Measurements from ENCODE around the gene TSHZ2. TPM values are rescaled to one million over a fixed set of nuclear protein-coding genes. Genes with fewer than 3 reads are reported as not detected.

Gene TSHZ2
- total and polyA plus RNA-seq, 2 donors (not counting 1 experiment from before 2014, with no cell fraction given): 1.00 to 5.7 TPM

DNA sequence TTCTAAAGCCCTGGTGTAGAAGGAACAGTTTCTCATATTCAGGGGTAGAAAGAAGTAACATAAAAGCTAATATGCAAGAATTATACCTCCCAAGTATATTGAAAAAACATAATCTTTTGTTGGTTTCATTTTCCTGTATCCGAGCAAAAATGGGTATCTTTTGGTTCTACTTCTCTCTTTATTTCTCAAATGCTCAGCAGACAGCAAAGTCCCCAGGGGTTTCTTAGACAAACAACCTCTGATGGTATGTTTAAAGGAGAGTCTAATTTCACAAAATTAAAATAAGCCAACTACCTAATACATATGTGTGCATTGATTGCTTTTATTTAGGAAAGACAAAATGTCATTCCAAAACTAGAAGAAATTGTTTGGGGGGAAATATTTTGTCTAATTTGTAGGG is 131.0 kb downstream of the TSHZ2 start:
- DNase-seq (peak; percentile 17), ATAC-seq (ENCODE audit: low read depth) (no peak)
- H3K4me1 ChIP-seq (ENCODE audit: control insufficient read depth in 2 of 2, insufficient read depth in 2 of 2, low read length in 2 of 2): peaks cover 0 to 14% of the 10 kb centered on the region in 2 donors
- WGBS (ENCODE audit: insufficient coverage): no CpG with 5 or more reads among the region's 1 CpG
- intact Hi-C loops (cut with micrococcal nuclease): no loop called here
- H3K27ac ChIP-seq (ENCODE audit: low read length in 2 of 2): no peak overlapping the region
- peak overlapping the region; percentile 36 for H3K4me3 Mint-ChIP-seq
- no peaks in the 10 kb centered on the region for H3K9me3 ChIP-seq (ENCODE audit: control extremely low read depth in 1 of 3, control insufficient read depth in 2 of 3, insufficient read depth in 1 of 3, low read length in 2 of 3)
- no peaks in the 10 kb centered on the region for H3K36me3 ChIP-seq (replicated peaks in 1 of 2; ENCODE audit: control extremely low read depth in 1 of 2, control insufficient read depth in 1 of 2, extremely low read depth in 1 of 2, insufficient read depth in 2 of 2, low read length in 1 of 2)
- no peak overlapping the region for H2AFZ ChIP-seq (ENCODE audit: insufficient read depth, low read depth, low read length, poor library complexity, severe bottlenecking)
- H3K79me2 ChIP-seq (ENCODE audit: control insufficient read depth, insufficient read depth, low read length): no peaks in the 10 kb centered on the region
- H3K9me3 Mint-ChIP-seq (ENCODE audit: insufficient read depth): no peaks in the 10 kb centered on the region
- H3K9ac ChIP-seq (ENCODE audit: low read length): no peak overlapping the region
- H4K20me1 ChIP-seq (ENCODE audit: control insufficient read depth, insufficient read depth, low read length, poor library complexity, severe bottlenecking): no peaks in the 10 kb centered on the region
- no peak overlapping the region for H3K4me3 ChIP-seq (ENCODE audit: control extremely low read depth in 1 of 5, extremely low read depth in 1 of 5, insufficient read depth in 1 of 5, low read depth in 2 of 5, low read length in 4 of 5)
- peaks cover 17% of the 10 kb centered on the region for H3K4me1 Mint-ChIP-seq
- TF ChIP-seq EZH2 (IDR thresholded peaks at IDR 0.05; ENCODE audit: borderline replicate concordance, insufficient read depth, low read depth, low read length, poor library complexity, severe bottlenecking): no peak
- TF ChIP-seq, protein P1, sequence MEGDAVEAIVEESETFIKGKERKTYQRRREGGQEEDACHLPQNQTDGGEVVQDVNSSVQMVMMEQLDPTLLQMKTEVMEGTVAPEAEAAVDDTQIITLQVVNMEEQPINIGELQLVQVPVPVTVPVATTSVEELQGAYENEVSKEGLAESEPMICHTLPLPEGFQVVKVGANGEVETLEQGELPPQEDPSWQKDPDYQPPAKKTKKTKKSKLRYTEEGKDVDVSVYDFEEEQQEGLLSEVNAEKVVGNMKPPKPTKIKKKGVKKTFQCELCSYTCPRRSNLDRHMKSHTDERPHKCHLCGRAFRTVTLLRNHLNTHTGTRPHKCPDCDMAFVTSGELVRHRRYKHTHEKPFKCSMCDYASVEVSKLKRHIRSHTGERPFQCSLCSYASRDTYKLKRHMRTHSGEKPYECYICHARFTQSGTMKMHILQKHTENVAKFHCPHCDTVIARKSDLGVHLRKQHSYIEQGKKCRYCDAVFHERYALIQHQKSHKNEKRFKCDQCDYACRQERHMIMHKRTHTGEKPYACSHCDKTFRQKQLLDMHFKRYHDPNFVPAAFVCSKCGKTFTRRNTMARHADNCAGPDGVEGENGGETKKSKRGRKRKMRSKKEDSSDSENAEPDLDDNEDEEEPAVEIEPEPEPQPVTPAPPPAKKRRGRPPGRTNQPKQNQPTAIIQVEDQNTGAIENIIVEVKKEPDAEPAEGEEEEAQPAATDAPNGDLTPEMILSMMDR (IDR thresholded peaks at IDR 0.05): no peak
- no peak overlapping the region for H3K4me2 ChIP-seq (replicated peaks; ENCODE audit: low read depth, low read length, poor library complexity, severe bottlenecking)
- no peaks in the 10 kb centered on the region for H3K27me3 Mint-ChIP-seq
- H3K27ac Mint-ChIP-seq: peak overlapping the region; percentile 68
- H3K27me3 ChIP-seq (replicated peaks in 1 of 4; ENCODE audit: control extremely low read depth in 1 of 4, control insufficient read depth in 3 of 4, insufficient read depth in 4 of 4, low read length in 3 of 4): no peaks in the 10 kb centered on the region
- ChIA-PET CTCF (interaction anchor here (0.6 to 1.0 kb wide), 2 partner anchors 60 to 1324 kb away, joined by 3 read pairs; no protein-coding TSS in a partner anchor), POLR2A (interaction anchor here (0.6 kb wide), 1 partner anchor 633 kb away, joined by 3 read pairs; no protein-coding TSS in a partner anchor)

DNA sequence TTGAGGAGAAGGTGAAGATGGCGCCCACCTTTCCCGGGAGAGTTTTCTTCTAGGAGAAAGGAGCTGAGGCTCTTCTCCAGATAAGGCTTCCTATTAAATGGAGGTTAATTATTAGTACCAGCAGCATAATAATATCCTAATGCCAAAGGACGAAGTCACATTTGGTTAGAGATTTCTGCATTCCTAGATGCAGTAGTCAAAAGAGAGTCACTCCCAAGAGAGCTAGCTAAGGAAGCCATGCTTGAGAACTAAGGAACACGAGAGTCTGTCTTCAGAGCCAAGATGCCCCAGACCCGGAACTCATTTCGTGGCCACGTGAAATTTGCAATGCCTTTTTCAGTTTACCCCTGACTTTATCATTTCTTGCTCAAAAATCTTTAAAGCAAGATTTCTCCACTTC is 132.7 kb downstream of the TSHZ2 start:
- Histone ChIP-seq H3K4me2 (replicated peaks; ENCODE audit: low read depth, low read length, poor library complexity, severe bottlenecking) (no peak overlapping the region), H3K9me3 (ENCODE audit: control extremely low read depth in 1 of 3, control insufficient read depth in 2 of 3, insufficient read depth in 1 of 3, low read length in 2 of 3) (no peaks in the 10 kb centered on the region), H3K27ac (ENCODE audit: low read length in 2 of 2) (no peak overlapping the region), H4K20me1 (ENCODE audit: control insufficient read depth, insufficient read depth, low read length, poor library complexity, severe bottlenecking) (no peaks in the 10 kb centered on the region), H3K27me3 (replicated peaks in 1 of 4; ENCODE audit: control extremely low read depth in 1 of 4, control insufficient read depth in 3 of 4, insufficient read depth in 4 of 4, low read length in 3 of 4) (no peaks in the 10 kb centered on the region), H3K4me1 (ENCODE audit: control insufficient read depth in 2 of 2, insufficient read depth in 2 of 2, low read length in 2 of 2) (peaks cover 0 to 14% of the 10 kb centered on the region in 2 donors), H3K79me2 (ENCODE audit: control insufficient read depth, insufficient read depth, low read length) (no peaks in the 10 kb centered on the region), H3K9ac (ENCODE audit: low read length) (no peak overlapping the region), H3K36me3 (replicated peaks in 1 of 2; ENCODE audit: control extremely low read depth in 1 of 2, control insufficient read depth in 1 of 2, extremely low read depth in 1 of 2, insufficient read depth in 2 of 2, low read length in 1 of 2) (no peaks in the 10 kb centered on the region), H3K4me3 (ENCODE audit: control extremely low read depth in 1 of 5, extremely low read depth in 1 of 5, insufficient read depth in 1 of 5, low read depth in 2 of 5, low read length in 4 of 5) (no peak overlapping the region), H2AFZ (ENCODE audit: insufficient read depth, low read depth, low read length, poor library complexity, severe bottlenecking) (no peak overlapping the region)
- WGBS (ENCODE audit: insufficient coverage): 81% methylated on average over 2 of the region's 7 CpGs
- H3K4me1 Mint-ChIP-seq: peaks cover 17% of the 10 kb centered on the region
- CTCF ChIA-PET: no interaction called here
- POLR2A ChIA-PET: no interaction called here
- TF ChIP-seq, protein P1 (IDR thresholded peaks at IDR 0.05): no peak
- no peak for TF ChIP-seq EZH2 (IDR thresholded peaks at IDR 0.05; ENCODE audit: borderline replicate concordance, insufficient read depth, low read depth, low read length, poor library complexity, severe bottlenecking)
- no peak overlapping the region for H3K27ac Mint-ChIP-seq
- H3K4me3 Mint-ChIP-seq: no peak overlapping the region
- H3K9me3 Mint-ChIP-seq (ENCODE audit: insufficient read depth): no peaks in the 10 kb centered on the region
- no peaks in the 10 kb centered on the region for H3K27me3 Mint-ChIP-seq
- intact Hi-C loops (cut with micrococcal nuclease): no loop called here
- ATAC-seq (ENCODE audit: low read depth) (no peak), DNase-seq (no peak)
